Activated CD4-positive, alpha-beta T cell treated with anti-CD3 and anti-CD28 coated beads, Interleukin-2, amount 50 U/mL, for 1 hour (primary cell): ENCODE data around the gene CLMN.
"Not testable (repeated sequence)": the region's sequence is repeated elsewhere in the genome, so short reads cannot be mapped to it uniquely, and the experiment has no call there.

Experiments
- DNase-seq: peaks from one replicate; pipeline ENCODE4 v3.0.0-alpha.2; 2020

The CLMN gene

GRCh38 chr14:95156161-95157047 lies 163.3 kb downstream of the CLMN start:
- DNase-seq, result peak; percentile 32

DNA sequence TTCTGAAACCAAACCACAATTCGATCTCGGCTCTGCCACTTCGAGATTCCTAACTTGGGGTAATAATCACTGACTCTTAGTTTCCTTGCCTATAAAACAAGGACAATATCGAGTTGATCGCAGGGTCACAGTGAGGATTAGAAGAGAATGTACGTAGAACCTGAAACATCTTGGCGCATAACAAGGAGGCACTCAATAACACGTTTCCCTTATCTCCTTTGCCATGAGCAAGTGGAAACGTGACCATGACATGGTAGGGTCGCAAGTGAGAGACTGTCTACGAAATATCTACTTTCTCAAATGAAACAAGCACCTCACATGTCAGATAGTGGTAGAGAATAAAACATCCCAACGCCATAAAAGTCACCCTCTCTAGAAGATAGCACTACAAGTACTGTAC lies 164.7 kb downstream of the CLMN start:
- DNase-seq, result no peak

DNA sequence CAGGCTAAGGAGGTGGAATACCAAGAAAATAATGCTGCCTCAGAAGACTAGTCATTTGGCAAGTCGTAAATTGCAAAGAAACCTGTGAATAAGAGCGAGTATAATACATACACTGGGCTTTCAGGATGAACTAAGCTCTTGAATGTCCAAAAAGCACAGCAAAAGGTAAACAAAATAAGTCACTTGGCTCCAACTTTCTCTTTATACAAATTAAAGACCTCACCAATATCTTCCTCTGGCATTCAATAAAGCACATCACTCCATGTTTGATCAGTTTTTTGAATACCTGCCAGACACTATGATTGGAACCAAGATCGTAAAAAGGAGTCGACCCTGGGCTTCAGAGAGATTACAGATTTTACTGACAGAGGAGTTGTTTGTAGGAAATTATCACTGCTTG lies 165.8 kb downstream of the CLMN start:
- DNase-seq, result no peak

GRCh38 chr14:95151561-95151960 lies 168.1 kb downstream of the CLMN start:
- no peak for DNase-seq

- DNase-seq, result no peak
Observed at GRCh38 chr14:95150910-95151309, 168.8 kb downstream of the CLMN start.

GRCh38 chr14:95149441-95149840 lies 170.3 kb downstream of the CLMN start:
- no peak for DNase-seq

- DNase-seq, result no peak
Observed at GRCh38 chr14:95147597-95147996, 172.1 kb downstream of the CLMN start.

- DNase-seq, result no peak
Observed at GRCh38 chr14:95146079-95146771, 173.5 kb downstream of the CLMN start.

DNA sequence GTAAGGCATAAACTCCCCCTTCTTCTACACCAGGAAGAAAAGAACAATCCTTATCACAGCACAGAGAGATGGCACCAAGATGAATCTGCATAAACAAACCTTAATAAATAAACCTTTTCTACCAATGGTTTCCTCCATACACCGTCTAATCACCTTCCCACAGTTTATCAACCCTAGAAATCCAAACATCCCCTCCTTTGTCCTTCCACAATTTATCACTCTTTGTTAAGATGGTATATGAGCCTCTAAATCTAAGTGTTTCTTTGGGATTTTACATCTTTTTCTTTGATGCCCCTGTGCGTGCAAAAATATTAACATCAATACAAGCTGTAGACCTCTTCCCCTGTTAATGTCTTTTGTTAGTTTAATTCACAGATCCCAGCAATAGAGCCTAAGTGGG lies 174.9 kb downstream of the CLMN start:
- DNase-seq, result no peak

DNA sequence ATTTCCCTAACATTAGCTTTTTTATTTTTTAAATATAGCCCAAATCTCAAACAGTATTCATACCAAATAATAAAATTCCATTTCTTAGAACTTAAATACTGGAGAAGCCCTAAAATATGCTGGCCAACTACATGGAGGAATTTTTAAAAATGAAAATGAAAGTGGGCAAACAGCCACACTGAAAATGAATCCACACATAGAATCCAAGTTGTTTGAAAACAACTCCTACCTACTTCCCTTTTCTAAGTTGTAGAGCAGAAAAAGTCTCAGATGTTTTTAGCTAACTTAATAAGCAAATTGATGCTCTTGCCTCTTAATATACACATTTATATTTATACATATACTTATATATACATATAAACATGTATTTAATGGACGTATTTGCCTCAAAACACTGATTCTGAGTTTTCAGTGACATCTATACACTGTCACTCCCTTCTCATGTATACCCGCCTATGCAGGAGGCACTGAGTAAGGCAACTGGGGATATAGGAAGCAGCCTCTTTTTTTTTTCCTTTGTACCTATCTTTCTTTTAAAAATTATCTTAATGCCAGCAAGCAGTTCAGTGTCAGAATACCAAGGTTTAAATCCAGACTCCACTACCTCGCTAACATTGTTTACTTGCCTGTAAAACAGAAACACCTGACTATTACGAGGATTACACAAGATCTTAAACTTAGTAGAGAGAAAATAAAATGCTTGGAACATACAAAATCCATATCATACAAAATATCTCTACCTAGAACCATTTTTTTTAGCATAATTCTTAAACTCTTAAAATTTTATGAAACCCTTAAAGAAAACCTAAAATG lies 175.7 kb downstream of the CLMN start:
- DNase-seq, result no peak

GRCh38 chr14:95142208-95142607 lies 177.5 kb downstream of the CLMN start:
- DNase-seq, result no peak

DNA sequence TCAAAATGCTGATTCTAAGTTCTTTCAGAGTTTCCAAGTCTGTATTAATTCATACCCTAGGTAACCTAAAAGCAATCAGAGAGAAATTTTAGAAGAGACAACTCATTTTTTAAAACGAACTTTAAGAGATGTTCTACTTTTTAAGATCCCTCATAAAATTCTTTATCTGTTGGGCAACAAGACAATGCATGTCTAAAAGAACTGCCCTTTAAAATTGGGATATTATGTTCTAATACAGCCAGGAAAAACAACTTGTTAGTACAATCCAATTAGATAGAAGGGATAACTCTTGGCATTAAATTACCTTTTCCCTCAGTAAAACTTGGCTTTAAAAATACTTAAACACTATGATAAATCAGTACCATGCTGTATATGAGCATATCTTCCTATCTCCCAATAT lies 178.0 kb downstream of the CLMN start:
- DNase-seq, result no peak

DNA sequence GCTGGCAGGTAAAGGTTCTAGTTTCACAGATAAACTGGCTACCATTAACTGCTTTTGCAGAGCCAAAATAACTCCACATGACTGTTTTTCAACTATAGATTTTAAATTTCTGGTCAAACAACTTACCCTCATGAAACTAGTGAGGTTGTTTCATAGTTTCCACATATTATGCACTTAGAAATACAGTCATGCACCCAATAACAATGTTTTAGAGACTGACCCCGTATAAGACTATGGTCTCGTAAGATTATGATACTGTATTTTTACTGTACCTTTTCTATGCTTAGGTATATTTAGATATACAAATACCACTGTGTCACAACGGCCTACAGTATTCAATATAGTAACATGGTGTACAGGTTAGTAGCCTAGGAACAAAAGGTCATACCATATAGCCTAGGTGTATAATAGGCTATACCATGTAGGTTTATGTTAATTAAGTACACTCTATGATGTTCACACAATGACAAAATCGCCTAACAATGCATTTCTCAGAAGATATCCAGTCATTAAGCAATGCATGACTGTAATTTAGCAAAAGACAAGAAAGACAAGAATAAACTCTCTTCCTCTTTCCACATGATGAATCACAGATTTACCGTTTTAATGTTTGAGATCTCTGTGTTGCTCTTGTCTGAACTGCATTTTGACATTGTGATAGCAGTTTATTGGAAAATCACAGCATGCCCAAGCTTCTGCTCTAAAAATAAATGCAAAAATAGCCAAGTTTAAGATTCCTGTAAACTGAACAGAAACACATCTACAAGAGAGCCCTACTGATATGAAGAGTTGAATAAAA lies 179.4 kb downstream of the CLMN start:
- no peak for DNase-seq

DNA sequence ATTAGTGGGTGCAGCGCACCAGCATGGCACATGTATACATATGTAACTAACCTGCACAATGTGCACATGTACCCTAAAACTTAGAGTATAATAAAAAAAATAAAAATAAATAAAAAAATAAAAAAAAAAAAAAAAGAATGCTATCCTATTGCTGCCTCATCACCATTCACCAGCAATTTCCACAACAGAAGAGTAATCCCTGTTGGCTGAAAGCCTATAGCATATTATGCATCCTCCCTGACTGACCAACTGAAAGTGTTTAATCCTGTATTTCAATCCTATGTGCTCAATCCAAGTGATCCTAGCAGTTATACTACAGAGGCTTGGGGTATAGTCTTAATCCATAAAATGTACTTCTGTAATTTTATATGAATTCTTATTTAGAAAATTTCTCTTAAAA lies 180.8 kb downstream of the CLMN start:
- DNase-seq, result no peak

- not testable (repeated sequence) for DNase-seq
Observed at GRCh38 chr14:95138455-95138854, 181.3 kb downstream of the CLMN start.

DNA sequence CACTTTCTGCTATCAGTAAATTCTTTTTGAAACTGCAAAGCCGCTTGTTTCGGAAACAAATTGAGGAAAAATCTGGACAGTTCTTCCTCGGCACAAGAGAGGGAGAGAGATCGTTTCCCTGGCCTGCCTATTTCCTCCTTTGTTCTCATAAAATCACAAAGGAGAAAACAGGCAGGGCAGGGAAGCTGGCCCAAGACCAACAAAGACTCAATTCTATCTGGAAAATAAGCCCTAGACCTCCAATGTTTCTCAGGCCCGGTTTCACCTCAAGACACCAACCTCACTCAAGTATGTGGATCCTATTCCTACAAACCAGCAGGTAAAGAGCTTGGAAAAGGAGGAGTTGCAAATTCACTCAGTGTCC lies 181.9 kb downstream of the CLMN start:
- DNase-seq, result no peak

DNA sequence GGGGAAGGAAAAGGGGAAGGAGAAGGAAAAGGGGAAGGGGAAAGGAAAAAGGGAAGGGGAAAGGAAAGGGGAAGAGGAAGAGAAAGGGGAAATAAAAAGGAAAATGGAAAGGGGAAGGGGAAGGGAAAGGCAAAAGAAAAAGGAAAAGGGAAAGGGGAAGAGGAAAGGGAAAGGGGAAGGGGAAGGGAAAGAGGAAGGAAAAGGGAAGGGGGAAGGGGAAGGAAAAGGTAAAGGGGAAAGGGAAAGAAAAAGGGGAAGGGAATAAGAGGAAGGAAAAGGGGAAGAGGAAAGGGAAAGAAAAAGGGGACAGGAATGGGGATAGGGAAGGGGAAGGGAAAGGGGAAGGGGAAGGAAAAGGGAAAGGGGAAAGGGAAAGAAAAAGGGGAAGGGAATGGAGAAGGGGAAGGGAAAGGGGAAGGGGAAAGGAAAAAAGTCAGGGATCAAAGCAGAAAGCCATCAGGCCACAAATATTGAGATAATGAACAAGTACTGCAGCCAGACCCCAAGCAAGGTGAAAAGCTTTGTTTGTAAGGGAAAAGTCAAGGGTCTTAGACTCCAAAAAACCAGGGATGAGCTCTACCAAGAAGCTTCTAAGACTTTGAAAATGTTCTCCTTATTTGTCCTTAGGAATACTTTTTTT lies 182.4 kb downstream of the CLMN start:
- no peak for DNase-seq

- DNase-seq, result no peak
Observed at GRCh38 chr14:95136631-95137030, 183.1 kb downstream of the CLMN start.

DNA sequence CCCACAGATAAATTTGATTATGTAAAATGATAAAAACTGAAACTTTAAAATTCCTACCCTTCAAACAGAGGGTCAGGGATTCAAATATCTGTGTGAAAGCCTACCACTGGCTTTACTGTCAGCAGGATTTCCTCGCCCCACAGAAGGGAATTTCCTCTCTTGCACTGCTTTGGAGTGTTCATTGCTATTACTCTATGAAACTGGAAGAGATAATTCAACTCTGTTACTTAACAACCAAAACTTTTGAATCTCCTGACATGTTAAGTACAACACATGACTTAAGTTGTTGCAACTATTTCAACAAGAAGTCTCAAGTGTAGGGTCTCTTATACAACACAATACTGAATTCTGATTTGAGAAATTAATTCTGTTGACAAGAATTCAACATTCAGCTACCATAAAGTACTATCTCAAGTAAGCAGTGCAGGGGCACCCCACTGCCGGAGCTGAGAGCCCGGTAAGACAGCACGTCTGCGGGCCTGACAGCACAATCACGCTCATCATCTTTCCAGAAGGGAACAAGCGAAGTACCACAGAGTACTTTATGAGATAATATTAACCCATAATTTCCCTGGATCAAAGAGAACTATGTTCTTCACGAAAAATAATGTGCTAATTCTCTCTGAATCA lies 185.3 kb downstream of the CLMN start:
- no peak for DNase-seq

DNA sequence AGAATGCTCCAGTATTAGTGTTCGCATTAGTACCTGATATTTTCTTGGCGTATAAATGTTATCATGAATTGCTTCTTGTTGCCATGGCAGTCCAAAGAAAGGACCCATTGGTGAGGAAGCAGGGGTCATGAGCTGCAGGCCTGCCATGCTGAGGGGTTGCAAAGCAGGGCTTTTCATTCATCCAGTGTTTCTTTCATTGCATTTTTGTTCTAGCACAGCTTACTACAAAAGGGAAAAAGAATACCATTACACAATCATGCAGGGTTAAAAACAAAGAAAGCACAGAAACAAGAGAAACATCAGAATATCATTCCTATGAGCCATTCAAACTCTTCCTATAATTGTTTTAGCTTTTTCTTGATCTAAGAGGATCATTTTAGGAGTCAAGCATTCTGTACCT lies 186.4 kb downstream of the CLMN start:
- no peak for DNase-seq

- no peak for DNase-seq
Observed at GRCh38 chr14:95132760-95133159, 186.9 kb downstream of the CLMN start.
